ENCODE results near the gene NUP42. TPM values are rescaled to one million over a fixed set of nuclear protein-coding genes. Genes with fewer than 3 reads are reported as not detected.

The NUP42 gene
- total RNA-seq, 1 donor from 2014 or later: 32.4 TPM

DNA sequence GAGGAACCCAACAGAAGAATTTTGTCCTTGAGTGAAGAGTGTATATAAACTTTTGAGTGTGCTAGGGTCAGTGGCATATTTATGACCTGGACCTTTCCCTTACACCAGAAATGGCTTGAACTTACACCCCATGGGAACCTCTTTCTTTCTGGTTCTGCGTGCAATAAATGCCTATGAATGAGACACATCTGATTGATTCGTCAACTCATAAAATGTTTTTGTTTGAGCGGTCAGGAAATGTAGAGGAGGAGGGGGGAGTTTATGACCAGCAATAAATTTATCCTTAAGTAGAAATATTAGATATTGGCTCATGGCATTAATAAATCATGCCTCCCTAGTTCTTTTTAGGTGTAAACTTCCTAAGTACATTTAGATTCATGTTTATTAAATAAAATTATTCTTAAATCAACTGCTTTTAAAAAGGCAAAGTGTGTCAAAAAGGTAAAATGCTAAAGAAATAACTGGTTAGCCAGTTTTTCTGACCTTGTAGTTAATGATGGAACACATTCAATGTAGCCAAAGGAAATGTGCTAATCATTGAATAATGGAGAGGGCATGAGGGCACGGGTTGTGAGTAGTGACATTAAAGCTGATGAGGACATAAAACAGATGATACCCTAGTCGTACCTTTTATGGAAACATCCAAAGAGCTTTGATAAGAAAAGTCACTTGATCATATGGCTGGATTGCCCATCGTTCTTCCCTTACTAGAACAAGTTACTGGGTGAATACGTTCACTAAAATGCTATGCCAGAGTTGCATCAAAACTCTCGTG, 13.6 kb upstream of the NUP42 start:
- Mint-ChIP-seq H3K27ac (ENCODE audit: unreplicated experiment) (no peak overlapping the region), H3K4me1 (ENCODE audit: unreplicated experiment) (no peaks in the 10 kb centered on the region), H3K36me3 (ENCODE audit: low read depth, unreplicated experiment) (no peaks in the 10 kb centered on the region), H3K27me3 (ENCODE audit: unreplicated experiment) (no peaks in the 10 kb centered on the region), H3K9me3 (ENCODE audit: unreplicated experiment) (no peaks in the 10 kb centered on the region), H3K4me3 (ENCODE audit: unreplicated experiment) (no peak overlapping the region)
- no peak for DNase-seq (ENCODE audit: low spot score)
- TF ChIP-seq, protein P1, sequence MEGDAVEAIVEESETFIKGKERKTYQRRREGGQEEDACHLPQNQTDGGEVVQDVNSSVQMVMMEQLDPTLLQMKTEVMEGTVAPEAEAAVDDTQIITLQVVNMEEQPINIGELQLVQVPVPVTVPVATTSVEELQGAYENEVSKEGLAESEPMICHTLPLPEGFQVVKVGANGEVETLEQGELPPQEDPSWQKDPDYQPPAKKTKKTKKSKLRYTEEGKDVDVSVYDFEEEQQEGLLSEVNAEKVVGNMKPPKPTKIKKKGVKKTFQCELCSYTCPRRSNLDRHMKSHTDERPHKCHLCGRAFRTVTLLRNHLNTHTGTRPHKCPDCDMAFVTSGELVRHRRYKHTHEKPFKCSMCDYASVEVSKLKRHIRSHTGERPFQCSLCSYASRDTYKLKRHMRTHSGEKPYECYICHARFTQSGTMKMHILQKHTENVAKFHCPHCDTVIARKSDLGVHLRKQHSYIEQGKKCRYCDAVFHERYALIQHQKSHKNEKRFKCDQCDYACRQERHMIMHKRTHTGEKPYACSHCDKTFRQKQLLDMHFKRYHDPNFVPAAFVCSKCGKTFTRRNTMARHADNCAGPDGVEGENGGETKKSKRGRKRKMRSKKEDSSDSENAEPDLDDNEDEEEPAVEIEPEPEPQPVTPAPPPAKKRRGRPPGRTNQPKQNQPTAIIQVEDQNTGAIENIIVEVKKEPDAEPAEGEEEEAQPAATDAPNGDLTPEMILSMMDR (IDR thresholded peaks at IDR 0.05; ENCODE audit: unreplicated experiment): no peak

DNA sequence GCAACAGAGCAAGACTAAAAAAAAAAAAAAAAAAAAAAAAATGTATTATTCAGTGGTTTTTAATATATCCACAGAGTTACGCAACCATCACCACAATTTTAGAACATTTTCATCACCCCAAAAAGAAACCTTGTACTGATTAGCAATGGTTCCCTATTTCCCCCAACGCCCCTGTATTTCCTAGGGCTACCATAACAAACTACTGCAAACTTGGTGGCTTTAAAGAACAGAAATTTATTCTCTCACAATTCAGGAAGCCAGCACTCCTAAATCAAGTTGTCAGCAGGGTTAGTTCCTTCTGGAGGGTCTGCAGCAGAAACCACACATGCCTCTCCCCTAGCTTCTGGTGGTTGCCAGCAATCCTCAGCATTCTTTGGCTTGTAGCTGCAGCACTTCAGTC, 5.9 kb upstream of the NUP42 start:
- Mint-ChIP-seq H3K4me1 (ENCODE audit: unreplicated experiment) (peaks cover 4% of the 10 kb centered on the region), H3K9me3 (ENCODE audit: unreplicated experiment) (no peaks in the 10 kb centered on the region), H3K27ac (ENCODE audit: unreplicated experiment) (no peak overlapping the region), H3K36me3 (ENCODE audit: low read depth, unreplicated experiment) (no peaks in the 10 kb centered on the region), H3K27me3 (ENCODE audit: unreplicated experiment) (no peaks in the 10 kb centered on the region), H3K4me3 (ENCODE audit: unreplicated experiment) (no peak overlapping the region)
- no peak for DNase-seq (ENCODE audit: low spot score)
- TF ChIP-seq, protein P1 (IDR thresholded peaks at IDR 0.05; ENCODE audit: unreplicated experiment): no peak

DNA sequence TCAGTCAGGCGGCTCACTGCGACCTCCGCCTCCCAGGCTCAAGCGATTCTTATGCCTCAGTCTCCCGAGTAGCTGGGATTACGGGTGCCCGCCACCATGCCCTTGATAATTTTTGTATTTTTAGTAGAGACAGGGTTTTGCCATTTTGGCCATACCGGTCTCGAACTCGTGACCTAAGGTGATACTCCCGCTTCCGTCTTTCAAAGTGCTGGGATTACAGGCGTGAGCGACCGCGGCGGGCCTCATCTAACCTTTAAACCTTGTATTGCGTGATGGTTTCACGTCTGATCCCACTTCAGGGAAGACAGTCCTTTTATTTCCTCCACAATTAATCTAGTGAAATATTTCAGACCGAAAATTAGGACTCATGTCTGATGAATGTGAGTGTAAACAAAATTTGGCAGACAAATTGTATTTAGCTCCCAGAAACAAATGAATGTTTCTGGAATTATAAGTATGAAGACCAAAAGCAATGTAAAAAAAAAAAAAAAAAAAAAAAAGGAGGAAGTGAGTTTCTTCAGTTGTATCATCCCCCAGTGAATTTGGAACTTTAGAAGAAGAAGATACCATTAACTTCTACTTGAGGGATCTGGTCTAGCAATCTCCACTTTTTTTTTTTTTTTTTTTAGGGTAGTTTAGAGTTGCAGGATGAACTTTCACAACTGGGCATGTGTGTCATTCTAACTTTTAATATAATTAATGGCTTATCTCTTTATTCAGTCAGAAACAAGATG, 1.6 kb downstream of the NUP42 start:
- H3K4me1 Mint-ChIP-seq (ENCODE audit: unreplicated experiment): peaks cover 20% of the 10 kb centered on the region

DNA sequence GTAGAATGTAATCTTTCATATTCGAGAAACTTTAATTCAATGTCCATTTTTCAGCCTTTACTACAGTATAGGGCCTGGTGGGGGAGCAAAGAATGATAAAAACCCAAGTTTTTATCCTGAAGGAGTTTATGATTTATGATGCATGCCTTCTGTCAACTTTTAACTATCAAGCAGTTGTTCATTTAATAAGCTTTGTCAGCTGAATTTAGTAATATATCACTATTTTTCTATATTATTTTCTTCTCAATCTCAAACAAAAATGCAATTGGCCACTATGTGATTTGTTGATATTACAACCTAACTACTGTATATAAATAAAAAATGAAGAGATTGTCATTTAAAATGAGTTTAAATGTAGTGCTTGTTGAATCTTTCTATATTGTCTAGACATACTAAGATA, 2.4 kb downstream of the NUP42 start:
- Mint-ChIP-seq H3K27ac (ENCODE audit: unreplicated experiment) (no peak overlapping the region), H3K4me1 (ENCODE audit: unreplicated experiment) (peaks cover 20% of the 10 kb centered on the region), H3K9me3 (ENCODE audit: unreplicated experiment) (no peaks in the 10 kb centered on the region), H3K27me3 (ENCODE audit: unreplicated experiment) (no peaks in the 10 kb centered on the region), H3K36me3 (ENCODE audit: low read depth, unreplicated experiment) (peaks cover 5% of the 10 kb centered on the region), H3K4me3 (ENCODE audit: unreplicated experiment) (no peak overlapping the region)
- TF ChIP-seq, protein P1 (IDR thresholded peaks at IDR 0.05; ENCODE audit: unreplicated experiment): no peak
- DNase-seq (ENCODE audit: low spot score): no peak

More for the DNA sequence above, 1.6 kb downstream of the NUP42 start:
- H3K9me3 Mint-ChIP-seq (ENCODE audit: unreplicated experiment): no peaks in the 10 kb centered on the region
- no peak overlapping the region for H3K27ac Mint-ChIP-seq (ENCODE audit: unreplicated experiment)
- no peaks in the 10 kb centered on the region for H3K27me3 Mint-ChIP-seq (ENCODE audit: unreplicated experiment)
- no peak for DNase-seq (ENCODE audit: low spot score)
- H3K4me3 Mint-ChIP-seq (ENCODE audit: unreplicated experiment): peak overlapping the region; percentile 95
- H3K36me3 Mint-ChIP-seq (ENCODE audit: low read depth, unreplicated experiment): no peaks in the 10 kb centered on the region
- TF ChIP-seq, protein P1 (IDR thresholded peaks at IDR 0.05; ENCODE audit: unreplicated experiment): no peak

Measured in endothelial cell (in vitro differentiated cells).